AG09309 (cell line): ENCODE measurements around the gene NINL.

Experiments used
- DNase-seq: peaks from one replicate; pipeline ENCODE4 v3.0.0-alpha.2; 2010; ENCODE audit warnings: low read depth
- H3K4me3 ChIP-seq: 2 replicates; pipeline ENCODE4 v1.5.1; 2011; ENCODE audit warnings: mild to moderate bottlenecking, low read depth, low read length, moderate library complexity; ENCODE audit not compliant: control insufficient read depth
- TF ChIP-seq, protein P1 (sequence below): IDR thresholded peaks from 2 replicates; pipeline ENCODE4 v1.5.1; 2011; ENCODE audit warnings: mild to moderate bottlenecking, low read depth, low read length, inconsistent platforms; ENCODE audit not compliant: insufficient read depth, control insufficient read depth; ENCODE audit errors: missing control alignments

Gene NINL

DNA sequence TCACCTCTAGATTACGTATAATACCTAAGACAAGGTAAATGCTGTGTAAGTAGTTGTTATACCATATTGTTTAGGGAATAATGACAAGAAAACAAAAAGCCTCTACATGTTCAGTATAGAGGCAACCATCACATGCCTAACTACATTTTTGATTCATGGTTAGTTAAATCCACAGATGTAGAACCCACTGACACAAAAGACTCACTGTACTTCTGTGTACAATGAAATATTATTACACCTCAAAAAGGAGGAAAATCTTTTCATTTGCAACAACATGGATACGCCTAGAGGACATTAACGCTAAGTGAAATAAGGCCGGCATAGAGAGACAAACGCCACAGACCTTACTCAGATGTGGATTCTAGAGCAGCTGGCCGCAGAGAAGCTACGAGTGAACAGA is 50.5 kb downstream of the NINL start:
- no peak for DNase-seq
- TF ChIP-seq, protein P1, sequence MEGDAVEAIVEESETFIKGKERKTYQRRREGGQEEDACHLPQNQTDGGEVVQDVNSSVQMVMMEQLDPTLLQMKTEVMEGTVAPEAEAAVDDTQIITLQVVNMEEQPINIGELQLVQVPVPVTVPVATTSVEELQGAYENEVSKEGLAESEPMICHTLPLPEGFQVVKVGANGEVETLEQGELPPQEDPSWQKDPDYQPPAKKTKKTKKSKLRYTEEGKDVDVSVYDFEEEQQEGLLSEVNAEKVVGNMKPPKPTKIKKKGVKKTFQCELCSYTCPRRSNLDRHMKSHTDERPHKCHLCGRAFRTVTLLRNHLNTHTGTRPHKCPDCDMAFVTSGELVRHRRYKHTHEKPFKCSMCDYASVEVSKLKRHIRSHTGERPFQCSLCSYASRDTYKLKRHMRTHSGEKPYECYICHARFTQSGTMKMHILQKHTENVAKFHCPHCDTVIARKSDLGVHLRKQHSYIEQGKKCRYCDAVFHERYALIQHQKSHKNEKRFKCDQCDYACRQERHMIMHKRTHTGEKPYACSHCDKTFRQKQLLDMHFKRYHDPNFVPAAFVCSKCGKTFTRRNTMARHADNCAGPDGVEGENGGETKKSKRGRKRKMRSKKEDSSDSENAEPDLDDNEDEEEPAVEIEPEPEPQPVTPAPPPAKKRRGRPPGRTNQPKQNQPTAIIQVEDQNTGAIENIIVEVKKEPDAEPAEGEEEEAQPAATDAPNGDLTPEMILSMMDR = no peak
- H3K4me3 ChIP-seq = no peak overlapping the region

DNA sequence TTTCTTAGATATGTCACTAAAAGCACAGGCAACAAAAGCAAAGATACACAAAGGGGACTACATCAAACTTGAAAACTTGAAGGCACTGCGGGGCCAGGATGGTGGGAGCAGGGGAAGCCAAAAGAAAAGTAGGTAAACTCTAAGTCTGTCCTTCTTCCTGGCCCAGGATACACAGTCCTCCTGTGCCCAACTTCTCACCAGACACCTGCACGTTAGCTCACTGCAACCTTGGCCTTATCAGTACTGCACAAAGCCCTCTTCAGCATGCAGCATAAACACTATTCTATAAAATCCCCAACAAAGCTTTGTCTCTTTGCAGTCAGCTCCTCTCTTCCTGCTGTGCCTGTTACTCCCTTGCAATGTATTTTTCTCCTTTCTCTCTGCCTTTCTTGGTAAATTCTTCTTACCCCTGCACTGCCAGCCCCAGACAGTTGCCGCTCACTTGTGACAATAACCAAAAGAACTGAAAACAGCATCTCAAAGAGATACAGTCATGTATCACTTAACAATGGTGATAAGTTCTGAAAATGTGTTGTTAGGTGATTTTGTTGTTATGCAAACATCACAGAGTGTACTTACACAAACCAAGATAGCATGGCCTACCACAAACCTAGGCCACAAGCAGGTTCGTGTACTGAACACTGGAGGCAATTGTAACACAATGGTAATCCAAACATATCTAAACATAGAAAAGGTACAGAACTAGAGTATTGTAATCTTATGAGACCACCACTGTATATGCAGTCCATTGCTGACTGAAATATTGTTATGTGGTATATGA is 51.2 kb downstream of the NINL start:
- no peak overlapping the region for H3K4me3 ChIP-seq
- TF ChIP-seq, protein P1 = no peak
- DNase-seq = no peak

DNA sequence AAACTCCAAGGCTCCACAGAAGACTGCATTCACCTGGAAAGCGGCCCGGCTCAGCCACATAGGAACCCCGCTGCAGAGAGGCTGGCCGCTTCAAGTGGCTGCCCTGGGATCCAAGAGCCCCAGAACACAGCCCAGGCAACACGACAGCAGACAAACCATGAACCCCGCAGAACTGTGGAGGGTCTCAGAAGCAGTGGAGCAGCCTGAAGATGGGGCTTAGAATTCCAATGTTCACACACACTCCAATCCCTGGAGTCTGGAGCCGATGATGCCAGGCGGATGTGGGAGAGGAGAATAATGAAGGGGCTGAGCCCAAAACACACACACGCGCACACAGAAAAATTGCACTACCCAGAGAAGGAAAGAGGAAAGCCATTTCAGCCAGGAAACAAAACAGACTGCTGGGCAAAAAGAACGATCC is 52.4 kb downstream of the NINL start:
- no peak overlapping the region for H3K4me3 ChIP-seq
- TF ChIP-seq, protein P1 = no peak
- DNase-seq = no peak

DNA sequence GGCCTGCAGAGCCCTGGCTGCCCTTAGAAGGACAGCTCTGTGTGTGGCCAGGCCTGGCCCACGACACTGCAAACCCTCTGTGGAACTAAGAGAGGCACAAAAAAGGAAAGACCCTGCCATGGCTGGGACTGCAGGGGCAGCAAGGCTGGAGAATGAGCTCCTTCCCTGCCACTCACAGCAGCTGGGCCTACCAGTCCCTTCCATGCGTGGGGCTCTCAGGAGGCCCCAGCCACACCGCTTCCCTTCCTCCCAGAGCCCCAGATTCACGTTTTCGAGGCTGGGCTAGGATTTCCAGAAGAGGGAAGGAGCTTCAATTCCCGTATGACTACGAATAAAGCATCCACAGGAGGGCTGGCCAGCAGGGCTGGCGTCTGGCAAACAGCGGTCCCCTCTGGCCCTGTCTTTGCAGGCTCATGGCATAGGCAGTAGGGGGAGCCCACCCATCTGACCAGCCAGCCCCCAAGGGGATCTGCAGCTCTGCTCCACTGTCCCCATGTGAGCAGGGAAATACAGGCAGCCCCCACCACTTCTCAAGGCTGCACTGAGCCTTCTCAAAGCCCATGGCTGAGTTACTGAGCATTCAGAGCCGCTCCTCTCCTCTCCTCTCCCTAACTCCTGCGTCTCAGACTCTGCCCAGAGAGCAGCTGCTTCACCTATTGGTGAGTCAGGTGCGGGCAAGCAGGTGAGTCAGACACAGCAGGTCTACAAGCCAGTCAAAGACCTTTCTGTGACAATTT is 53.1 kb downstream of the NINL start:
- TF ChIP-seq, protein P1 = no peak
- H3K4me3 ChIP-seq = no peak overlapping the region
- DNase-seq = no peak

DNA sequence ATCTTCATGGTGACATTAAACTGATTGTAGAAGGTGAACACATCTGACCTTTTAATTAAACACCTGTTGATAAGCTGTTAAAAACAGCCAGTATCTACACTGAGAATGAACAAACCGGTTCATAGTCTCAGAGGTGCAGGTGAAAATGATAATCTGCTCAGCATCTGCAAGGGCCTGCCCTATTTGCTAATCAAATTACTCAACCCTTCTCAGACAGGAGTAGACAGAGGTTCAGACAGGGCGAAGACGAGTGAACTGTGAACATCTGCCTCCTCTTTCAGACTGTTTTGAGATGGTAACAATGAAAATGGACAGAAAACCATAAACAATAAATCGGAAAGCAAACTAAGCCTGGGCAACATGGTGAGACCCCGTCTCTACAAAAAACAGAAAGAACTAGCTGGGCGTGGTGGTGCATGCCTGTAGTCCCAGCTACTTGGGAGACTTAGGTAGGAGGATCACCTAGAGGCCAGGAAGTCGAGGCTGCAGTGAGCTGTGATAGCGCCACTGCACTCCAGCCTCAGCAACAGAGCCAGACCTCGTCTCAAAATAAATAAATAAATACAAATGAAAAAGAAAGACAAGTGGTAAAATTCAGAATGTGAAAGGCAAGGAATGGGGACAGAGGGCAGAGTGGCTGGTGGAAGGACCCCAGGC is 55.9 kb downstream of the NINL start:
- H3K4me3 ChIP-seq = no peak overlapping the region
- no peak for DNase-seq
- TF ChIP-seq, protein P1 = no peak

DNA sequence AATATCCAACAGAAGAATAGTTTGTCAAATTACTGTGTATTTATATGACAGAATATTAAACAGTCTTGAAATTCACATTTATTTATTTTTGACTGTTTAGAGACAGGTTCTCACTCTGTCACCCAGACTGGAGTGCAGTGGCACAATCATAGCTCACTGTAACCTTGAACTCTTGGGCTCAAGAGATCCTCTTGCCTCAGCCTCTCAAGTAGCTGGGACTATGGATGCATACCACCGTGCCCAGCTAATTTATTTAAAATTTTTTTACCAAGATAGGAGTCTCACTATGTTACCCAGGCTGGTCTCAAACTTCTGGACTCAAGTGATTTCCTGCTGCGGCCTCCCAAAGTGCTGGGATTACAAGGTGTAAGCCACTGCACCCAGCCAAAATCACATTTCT is 57.4 kb downstream of the NINL start:
- DNase-seq = no peak
- H3K4me3 ChIP-seq = no peak overlapping the region
- TF ChIP-seq, protein P1 = no peak
